ENCODE data around the gene SNX32.
A peak's percentile ranks its signal among the peaks of the same experiment; 100 is the strongest.
"Not testable (repeated sequence)": the region's sequence is repeated elsewhere in the genome, so short reads cannot be mapped to it uniquely, and the experiment has no call there.

Gene SNX32

DNA sequence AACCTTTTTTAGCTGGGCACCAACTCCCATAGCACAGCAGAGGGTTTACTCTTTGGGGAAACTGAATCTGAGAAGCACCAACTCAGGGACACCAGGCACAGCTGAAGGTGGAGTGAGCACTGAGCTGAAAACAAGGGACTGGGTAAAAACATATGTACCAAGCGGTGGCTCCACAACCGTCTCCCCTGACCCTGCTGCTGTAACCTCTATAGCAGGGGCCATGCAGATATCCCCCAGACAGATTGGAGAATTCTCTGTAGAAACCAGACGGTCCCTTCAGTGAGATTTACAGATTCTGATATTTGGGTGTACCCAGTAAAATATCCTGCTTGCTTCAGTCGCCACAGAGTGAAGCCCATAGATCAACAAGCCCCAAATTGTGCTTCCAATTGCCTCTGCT lies 4.3 kb upstream of the SNX32 start:
- DNase-seq = no peak

DNA sequence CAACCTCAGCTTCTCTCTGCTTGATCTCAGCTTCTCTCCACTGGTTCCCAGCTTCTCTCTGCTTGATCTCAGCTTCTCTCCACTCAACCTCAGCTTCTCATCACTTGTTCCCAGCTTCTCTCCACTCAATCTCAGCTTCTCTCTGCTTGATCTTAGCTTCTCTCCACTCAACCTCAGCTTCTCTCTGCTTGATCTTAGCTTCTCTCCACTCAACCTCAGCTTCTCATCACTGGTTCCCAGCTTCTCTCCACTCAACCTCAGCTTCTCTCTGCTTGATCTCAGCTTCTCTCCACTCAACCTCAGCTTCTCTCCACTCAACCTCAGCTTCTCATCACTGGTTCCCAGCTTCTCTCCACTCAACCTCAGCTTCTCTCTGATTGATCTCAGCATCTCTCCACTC lies 1.5 kb upstream of the SNX32 start:
- not testable (repeated sequence) for DNase-seq

GRCh38 chr11:65834202-65834601 lies 439 bp downstream of the SNX32 start:
- no peak for DNase-seq

GRCh38 chr11:65842144-65842543 lies 8.4 kb downstream of the SNX32 start:
- no peak for DNase-seq

GRCh38 chr11:65843811-65844210 lies 10.0 kb downstream of the SNX32 start:
- no peak for DNase-seq

- no peak for DNase-seq
Measured at GRCh38 chr11:65844231-65844872, 10.6 kb downstream of the SNX32 start.

DNA sequence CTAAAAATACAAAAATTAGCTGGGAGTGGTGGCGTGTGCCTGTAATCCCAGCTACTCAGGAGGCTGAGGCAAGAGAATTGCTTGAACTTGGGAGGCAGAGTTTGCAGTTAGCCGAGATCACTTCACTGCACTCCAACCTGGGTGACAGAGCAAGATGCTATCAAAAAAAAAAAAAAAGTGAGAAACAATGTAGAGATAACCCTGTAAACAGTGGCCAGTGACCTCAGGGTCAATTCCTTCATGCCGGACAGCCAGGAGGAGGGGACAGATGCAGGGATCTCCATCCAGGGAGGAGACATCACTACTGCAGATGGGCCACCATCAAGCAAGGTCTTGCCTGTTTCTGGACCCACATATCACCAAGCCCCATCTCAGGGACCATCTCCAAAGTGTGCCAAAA lies 14.0 kb downstream of the SNX32 start:
- no peak for DNase-seq

GRCh38 chr11:65848693-65849092 lies 14.9 kb downstream of the SNX32 start:
- not testable (repeated sequence) for DNase-seq

DNA sequence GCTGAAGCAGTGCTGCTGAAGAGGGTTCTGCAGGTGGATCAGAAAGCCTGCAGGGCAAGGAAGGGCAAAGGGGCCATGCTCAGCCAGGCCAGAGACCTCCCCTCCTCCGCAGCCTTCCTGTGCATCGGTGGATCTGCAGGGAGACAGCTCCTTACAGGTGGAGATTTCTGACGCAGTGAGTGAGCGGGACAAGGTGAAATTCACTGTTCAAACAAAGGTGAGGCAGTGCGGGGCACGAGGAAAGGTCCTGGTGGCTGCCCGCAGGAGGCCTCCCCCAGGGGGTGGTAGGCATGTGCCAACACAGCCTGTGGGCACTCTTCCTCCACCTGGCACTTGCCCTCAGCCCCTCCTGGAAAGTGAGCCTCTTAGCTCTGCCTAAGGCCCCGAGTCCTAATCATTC lies 15.6 kb downstream of the SNX32 start:
- DNase-seq = no peak

- DNase-seq = no peak
Measured at GRCh38 chr11:65849771-65850216, 16.0 kb downstream of the SNX32 start.

DNA sequence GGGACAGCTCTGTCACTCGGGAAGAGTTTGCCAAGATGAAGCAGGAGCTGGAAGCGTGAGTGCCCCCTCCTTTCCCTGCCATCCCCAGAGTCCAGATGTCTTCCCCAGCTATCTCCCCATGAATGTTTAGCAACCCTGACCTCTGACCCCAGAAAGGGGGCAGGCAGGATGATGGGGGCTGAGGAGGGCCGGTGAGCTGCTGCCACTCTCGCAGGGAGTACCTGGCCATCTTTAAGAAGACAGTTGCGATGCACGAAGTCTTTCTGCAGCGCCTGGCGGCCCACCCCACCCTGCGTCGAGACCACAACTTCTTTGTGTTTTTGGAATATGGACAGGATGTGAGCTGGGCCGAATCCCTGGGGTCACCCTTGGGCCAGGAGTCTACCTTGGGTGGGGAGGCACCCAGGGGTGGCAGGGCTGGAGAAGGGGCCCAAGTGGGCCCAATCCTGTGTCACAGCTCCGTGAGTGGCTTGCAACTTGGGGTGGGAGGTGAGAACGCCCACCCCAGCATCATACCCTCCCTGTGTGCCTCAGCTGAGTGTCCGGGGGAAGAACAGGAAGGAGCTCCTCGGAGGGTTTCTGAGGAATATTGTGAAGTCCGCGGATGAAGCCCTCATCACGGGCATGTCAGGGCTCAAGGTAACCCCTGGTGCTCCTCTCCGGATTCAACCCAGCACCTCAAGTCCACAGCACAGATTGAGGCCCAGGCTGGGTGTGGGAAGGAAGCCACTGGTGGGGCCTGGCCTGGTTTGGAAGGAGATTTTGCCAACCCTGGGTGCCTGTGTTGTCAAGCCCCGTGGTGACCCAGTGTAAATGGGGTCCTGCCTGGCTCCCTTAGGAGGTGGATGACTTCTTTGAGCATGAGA lies 16.7 kb downstream of the SNX32 start:
- DNase-seq = no peak

DNA sequence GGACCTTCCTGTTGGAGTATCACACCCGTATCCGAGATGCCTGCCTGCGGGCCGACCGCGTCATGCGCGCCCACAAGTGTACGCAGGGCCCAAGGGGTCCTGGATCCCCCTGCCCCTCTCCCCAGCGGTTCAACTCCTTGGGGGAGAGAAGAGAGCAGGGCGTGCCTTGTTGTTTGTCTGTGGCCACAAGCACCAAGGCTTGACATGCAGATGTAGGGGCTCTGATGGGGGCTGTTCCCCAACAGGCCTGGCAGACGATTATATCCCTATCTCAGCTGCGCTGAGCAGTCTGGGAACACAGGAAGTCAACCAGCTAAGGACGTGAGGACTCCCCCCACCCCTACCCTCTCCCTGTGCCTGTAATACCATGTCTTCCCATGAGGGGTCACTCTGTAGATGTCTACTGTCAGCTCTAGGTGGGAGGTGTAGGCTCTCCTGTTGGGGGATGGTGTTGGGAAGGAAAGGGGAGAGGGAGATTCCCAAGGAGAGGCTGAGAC lies 17.4 kb downstream of the SNX32 start:
- DNase-seq = no peak

- DNase-seq = no peak
Measured at GRCh38 chr11:65851811-65852507, 18.2 kb downstream of the SNX32 start.

GRCh38 chr11:65852508-65853245 lies 18.9 kb downstream of the SNX32 start:
- DNase-seq = no peak

DNA sequence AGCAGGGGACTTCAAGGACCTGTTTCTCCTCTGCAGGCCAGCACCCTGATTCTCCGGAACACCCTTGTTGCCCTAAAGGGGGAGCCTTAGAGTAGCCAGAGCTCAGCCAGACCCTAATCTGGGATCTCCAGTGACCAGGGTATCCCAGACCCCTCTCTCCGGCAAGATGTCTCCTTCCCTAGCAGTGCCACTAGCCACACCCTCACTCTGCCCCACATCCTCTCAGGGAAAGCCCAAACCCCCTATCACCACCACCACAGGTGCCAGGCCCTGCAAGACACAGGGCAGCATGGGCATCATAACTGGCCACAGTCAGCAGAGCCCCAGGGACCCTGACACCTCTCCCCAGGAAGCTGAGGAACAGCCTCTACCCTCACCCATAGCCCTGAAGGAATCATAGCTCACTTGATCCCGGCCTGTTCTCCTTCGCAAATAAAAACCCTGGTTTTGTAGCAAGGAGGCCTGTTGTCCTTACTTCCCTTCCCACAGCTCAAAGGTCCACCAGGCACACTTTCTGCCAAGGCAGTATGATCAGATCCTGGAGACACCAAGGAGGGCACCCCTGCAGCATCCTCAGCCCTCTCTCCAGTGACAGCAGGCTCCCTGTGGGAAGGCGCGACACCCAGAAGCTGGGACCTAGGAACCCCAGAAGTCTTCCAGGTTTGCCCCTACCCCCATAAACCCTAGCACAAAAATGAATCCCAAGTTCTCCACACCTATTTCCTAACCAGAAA lies 19.6 kb downstream of the SNX32 start:
- no peak for DNase-seq

DNA sequence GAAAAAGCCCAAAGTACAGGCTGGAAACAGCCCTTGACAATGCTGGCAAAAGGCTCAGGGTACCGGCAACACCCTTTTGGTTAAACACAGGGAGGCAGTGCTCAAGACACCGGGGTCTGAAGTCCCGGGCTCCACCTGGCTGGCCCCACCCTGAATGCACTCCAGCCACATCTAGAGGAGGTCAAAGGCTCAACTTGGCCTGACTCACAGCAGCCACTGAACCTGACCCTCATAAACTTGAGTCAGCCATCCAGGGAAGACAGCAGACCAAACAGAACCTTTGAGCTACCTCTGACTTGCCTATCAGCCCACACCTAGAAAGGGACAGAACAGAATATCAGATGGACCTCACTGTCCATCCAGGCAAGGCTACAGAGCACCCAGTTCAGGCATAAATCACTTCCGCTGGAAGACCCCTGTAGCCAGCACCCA lies 20.4 kb downstream of the SNX32 start:
- no peak for DNase-seq

DNA sequence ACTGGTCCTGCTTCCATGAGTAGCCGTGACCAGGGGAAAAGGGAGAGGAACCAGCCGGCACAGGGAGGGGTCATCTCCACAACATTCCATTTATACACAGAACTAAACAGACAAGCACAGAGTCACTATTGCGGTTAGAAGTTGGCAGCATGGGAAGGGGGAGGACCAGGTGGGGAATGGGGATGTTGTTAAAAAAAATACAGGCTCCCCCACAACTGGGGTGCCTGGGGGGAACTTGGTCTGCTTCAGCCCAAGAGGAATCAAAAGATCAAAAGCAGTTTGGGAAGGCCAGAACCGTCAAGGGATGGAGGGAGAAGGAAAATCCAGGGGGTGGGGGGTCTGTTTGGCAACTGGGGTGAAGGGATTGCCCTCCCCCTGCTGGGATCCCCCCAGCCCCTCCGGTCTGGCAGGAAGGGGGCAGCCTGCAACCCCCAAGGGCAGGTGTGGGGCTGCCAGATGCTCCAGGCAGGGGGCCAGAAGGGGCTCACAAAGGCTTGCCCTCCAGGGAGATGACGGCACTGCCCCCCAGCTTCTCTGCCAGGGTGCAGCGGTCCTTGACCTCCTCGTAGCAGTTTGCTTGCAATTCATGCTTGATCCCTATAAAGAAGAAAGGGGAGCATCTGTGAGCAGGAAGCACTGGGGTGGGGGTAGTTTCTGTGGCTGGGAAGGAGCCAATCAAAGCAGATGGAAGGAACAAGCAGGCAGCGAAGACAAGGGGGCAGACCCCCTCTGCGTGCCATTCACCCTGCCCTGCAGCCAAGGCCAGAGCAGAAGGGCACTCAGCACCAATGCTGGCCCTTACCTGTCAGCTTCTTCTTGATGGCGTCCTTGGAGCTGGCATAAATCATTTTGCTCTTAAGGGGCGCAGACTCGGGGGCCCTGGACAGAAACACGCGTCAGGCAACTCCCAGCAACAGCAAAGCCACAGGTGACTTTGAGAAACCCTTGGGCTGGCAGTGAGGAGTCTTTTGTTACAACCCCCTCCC lies 21.4 kb downstream of the SNX32 start:
- DNase-seq = no peak

DNA sequence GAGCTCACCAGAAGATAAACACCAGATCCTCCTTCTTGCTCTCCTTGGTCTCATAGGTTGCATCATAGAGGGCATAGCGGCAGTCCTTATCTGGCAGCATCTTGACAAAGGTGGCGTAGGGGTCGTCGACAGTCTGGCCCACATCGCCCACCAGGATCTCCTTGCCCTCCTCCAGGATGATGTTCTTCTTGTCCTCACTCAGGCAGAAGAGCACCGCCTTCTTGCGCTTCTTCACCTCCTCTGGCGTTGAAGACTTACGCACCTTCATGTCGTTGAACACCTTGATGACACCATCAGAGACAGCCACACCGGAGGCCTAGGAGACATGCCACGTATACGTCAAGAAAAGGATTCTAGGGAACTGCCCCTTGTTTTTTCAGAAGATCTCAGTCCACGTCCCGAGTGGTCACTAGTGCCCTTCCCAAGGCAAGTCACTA lies 22.2 kb downstream of the SNX32 start:
- DNase-seq = no peak

DNA sequence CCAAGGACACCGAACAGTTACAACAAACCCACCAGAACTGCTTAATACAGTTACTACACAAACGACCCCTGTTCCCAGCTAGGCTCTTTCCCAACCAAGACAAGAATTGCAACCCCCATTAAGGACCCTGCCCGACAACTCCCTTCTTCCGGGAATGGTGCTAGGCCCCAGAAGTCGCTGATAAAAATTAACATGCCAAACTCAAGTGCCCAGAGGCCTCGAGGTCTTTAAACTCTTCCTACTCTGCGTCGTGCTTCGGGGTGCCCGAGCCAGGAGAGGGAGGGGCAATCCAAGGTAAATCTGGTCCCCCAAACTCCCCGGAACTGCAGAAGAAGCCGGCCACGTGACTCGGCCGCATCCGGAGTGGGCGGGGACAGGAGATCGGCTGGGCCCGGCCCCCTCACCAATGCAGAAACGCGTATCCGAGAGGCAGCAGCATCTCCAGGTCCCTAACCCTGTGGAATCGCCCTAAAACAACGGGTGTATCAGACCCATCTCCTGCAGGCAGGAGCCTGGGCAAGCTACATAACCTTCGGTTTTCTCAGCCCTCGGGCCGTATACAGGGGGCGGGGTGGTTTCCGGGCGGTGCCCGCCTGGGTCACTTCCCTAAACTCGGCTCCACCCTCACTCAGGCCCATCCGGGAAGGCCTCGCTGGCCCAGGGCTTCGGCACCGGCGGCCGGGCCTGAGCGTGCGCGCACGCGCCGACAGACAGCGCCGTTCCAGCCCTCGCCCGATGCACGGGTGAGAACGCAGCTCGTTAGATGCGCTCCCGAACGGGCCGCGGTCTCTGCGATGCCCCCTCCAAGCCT lies 23.1 kb downstream of the SNX32 start:
- peak; percentile 71 for DNase-seq

DNA sequence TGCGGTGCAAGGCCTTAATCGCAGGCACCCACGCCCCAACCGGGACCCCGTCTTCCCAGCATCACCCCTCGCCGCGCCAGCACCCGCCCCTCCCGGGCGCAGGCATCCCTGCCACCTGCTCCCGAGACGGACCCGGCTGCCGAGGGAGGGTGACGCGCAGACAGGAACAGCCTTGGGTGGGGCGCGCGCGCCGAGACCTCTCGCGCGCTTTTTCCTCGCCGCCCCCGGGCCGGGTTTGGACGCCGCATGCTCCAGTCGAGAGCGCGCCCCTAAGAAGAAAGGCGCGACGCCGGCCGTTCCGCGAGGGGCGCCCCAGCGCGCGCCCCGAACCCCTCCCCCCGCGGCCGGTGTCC lies 23.7 kb downstream of the SNX32 start:
- no peak for DNase-seq

Measured in GF-D8 (cell line).